Coronary artery (tissue), 2 donors: ENCODE data around the gene EHD1.
A peak's percentile ranks its signal among the peaks of the same experiment; 100 is the strongest.

Experiments used
- DNase-seq: peaks from one replicate; pipeline ENCODE4 v3.0.0-alpha.2; 2017; ENCODE audit warnings: low spot score
- H3K27ac ChIP-seq, 2 donors: fragments of 200-600 bp; sonication (generic); one replicate each; pipeline ENCODE4 v1.5.1; 2016 to 2019
- H3K4me3 ChIP-seq: fragments of 200-600 bp; sonication (generic); 2 replicates; pipeline ENCODE4 v1.5.1; 2016; ENCODE audit warnings: mild to moderate bottlenecking, moderate library complexity
- CTCF ChIP-seq: fragments of 200-600 bp; sonication (generic); IDR thresholded peaks from one replicate; pipeline ENCODE4 v1.5.1; 2019; ENCODE audit warnings: antibody characterized with exemption

Gene EHD1

GRCh38 chr11:64863391-64864060 lies 14.9 kb downstream of the EHD1 start:
- H3K27ac ChIP-seq: peak overlapping the region; percentile 90 to 95
- TF ChIP-seq CTCF: no peak
- no peak for DNase-seq
- H3K4me3 ChIP-seq: peak overlapping the region; percentile 62

GRCh38 chr11:64862987-64863390 lies 15.4 kb downstream of the EHD1 start:
- peak overlapping the region; percentile 62 for H3K4me3 ChIP-seq
- no peak for DNase-seq
- TF ChIP-seq CTCF: no peak
- H3K27ac ChIP-seq: peak overlapping the region; percentile 90 to 95

GRCh38 chr11:64861227-64861975 lies 17.0 kb downstream of the EHD1 start:
- TF ChIP-seq CTCF: no peak
- no peak overlapping the region for H3K4me3 ChIP-seq
- DNase-seq: no peak
- peak overlapping the region; percentile 24 to 90 for H3K27ac ChIP-seq

- Histone ChIP-seq H3K27ac (peak overlapping the region; percentile 24 to 80), H3K4me3 (no peak overlapping the region)
- no peak for DNase-seq
- TF ChIP-seq CTCF: no peak
Observed at GRCh38 chr11:64859542-64860414, 18.6 kb downstream of the EHD1 start.

GRCh38 chr11:64858467-64859263 lies 19.8 kb downstream of the EHD1 start:
- Histone ChIP-seq H3K27ac (peak overlapping the region; percentile 60 to 80), H3K4me3 (no peak overlapping the region)
- no peak for DNase-seq
- no peak for TF ChIP-seq CTCF

GRCh38 chr11:64857485-64857884 lies 20.9 kb downstream of the EHD1 start:
- Histone ChIP-seq H3K27ac (peak overlapping the region; percentile 91), H3K4me3 (no peak overlapping the region)
- no peak for TF ChIP-seq CTCF
- no peak for DNase-seq
